ENCODE data around the gene SLC9A3. TPM values are rescaled to one million over a fixed set of nuclear protein-coding genes. Genes with fewer than 3 reads are reported as not detected.

SLC9A3 gene
- total RNA-seq, 1 donor from 2014 or later, result 1.6 TPM

- no peak for FAIRE-seq
Measured at GRCh38 chr5:484556-484955, 39.7 kb downstream of the SLC9A3 start.

GRCh38 chr5:483434-484140, 40.7 kb downstream of the SLC9A3 start:
- TF ChIP-seq CTCF (IDR thresholded peaks at IDR 0.05; ENCODE audit: insufficient read depth, low read length, severe bottlenecking), result no peak
- FAIRE-seq (no peak), DNase-seq (ENCODE audit: low read depth) (no peak)
- H3K36me3 ChIP-seq (ENCODE audit: control insufficient read depth, insufficient read depth, low read length), result no peaks in the 10 kb centered on the region
- H3K4me3 ChIP-seq (ENCODE audit: low read depth, low read length), result no peak overlapping the region
- no peaks in the 10 kb centered on the region for H3K27me3 ChIP-seq (ENCODE audit: control insufficient read depth, insufficient read depth, low read length)

More at GRCh38 chr5:484556-484955, 39.7 kb downstream of the SLC9A3 start:
- no peak for DNase-seq (ENCODE audit: low read depth)
- H3K27me3 ChIP-seq (ENCODE audit: control insufficient read depth, insufficient read depth, low read length), result no peaks in the 10 kb centered on the region
- no peak for TF ChIP-seq CTCF (IDR thresholded peaks at IDR 0.05; ENCODE audit: insufficient read depth, low read length, severe bottlenecking)
- no peaks in the 10 kb centered on the region for H3K36me3 ChIP-seq (ENCODE audit: control insufficient read depth, insufficient read depth, low read length)
- no peak overlapping the region for H3K4me3 ChIP-seq (ENCODE audit: low read depth, low read length)

- no peak overlapping the region for H3K4me3 ChIP-seq (ENCODE audit: low read depth, low read length)
- no peak for FAIRE-seq
- TF ChIP-seq CTCF (IDR thresholded peaks at IDR 0.05; ENCODE audit: insufficient read depth, low read length, severe bottlenecking), result no peak
- no peak for DNase-seq (ENCODE audit: low read depth)
- no peaks in the 10 kb centered on the region for H3K36me3 ChIP-seq (ENCODE audit: control insufficient read depth, insufficient read depth, low read length)
- H3K27me3 ChIP-seq (ENCODE audit: control insufficient read depth, insufficient read depth, low read length), result no peaks in the 10 kb centered on the region
Measured at GRCh38 chr5:483011-483410, 41.2 kb downstream of the SLC9A3 start.

- FAIRE-seq (no peak), DNase-seq (ENCODE audit: low read depth) (no peak)
- H3K36me3 ChIP-seq (ENCODE audit: control insufficient read depth, insufficient read depth, low read length), result no peaks in the 10 kb centered on the region
- TF ChIP-seq CTCF (IDR thresholded peaks at IDR 0.05; ENCODE audit: insufficient read depth, low read length, severe bottlenecking), result no peak
- no peak overlapping the region for H3K4me3 ChIP-seq (ENCODE audit: low read depth, low read length)
- H3K27me3 ChIP-seq (ENCODE audit: control insufficient read depth, insufficient read depth, low read length), result no peaks in the 10 kb centered on the region
Measured at GRCh38 chr5:482506-482905, 41.7 kb downstream of the SLC9A3 start.

GRCh38 chr5:482021-482420, 42.2 kb downstream of the SLC9A3 start:
- Histone ChIP-seq H3K4me3 (ENCODE audit: low read depth, low read length) (no peak overlapping the region), H3K27me3 (ENCODE audit: control insufficient read depth, insufficient read depth, low read length) (no peaks in the 10 kb centered on the region), H3K36me3 (ENCODE audit: control insufficient read depth, insufficient read depth, low read length) (no peaks in the 10 kb centered on the region)
- FAIRE-seq (no peak), DNase-seq (ENCODE audit: low read depth) (no peak)
- no peak for TF ChIP-seq CTCF (IDR thresholded peaks at IDR 0.05; ENCODE audit: insufficient read depth, low read length, severe bottlenecking)

GRCh38 chr5:481347-481746, 42.9 kb downstream of the SLC9A3 start:
- Histone ChIP-seq H3K27me3 (ENCODE audit: control insufficient read depth, insufficient read depth, low read length) (no peaks in the 10 kb centered on the region), H3K36me3 (ENCODE audit: control insufficient read depth, insufficient read depth, low read length) (no peaks in the 10 kb centered on the region), H3K4me3 (ENCODE audit: low read depth, low read length) (no peak overlapping the region)
- no peak for FAIRE-seq
- DNase-seq (ENCODE audit: low read depth), result no peak
- no peak for TF ChIP-seq CTCF (IDR thresholded peaks at IDR 0.05; ENCODE audit: insufficient read depth, low read length, severe bottlenecking)
